Stimulated activated CD8-positive, alpha-beta memory T cell treated with anti-CD3 and anti-CD28 coated beads, Interleukin-4, amount 100 ng/mL, for 4 hours (primary cell): ENCODE results near the gene MRPL28.
"Not testable (repeated sequence)": the region's sequence is repeated elsewhere in the genome, so short reads cannot be mapped to it uniquely, and the experiment has no call there.

Experiments
- DNase-seq, 2 donors: peaks; one replicate each; pipeline ENCODE4 v3.0.0-alpha.2; 2020; ENCODE audit warnings: low read depth in 2 of 2, low spot score in 1 of 2

MRPL28 gene

GRCh38 chr16:370443-370842 is at the start of gene MRPL28:
TSS of gene MRPL28 (minus strand) at chr16:370538. CDS start at chr16:370218, 320 bp downstream.
- DNase-seq = peak; percentile 87 to 89

DNA sequence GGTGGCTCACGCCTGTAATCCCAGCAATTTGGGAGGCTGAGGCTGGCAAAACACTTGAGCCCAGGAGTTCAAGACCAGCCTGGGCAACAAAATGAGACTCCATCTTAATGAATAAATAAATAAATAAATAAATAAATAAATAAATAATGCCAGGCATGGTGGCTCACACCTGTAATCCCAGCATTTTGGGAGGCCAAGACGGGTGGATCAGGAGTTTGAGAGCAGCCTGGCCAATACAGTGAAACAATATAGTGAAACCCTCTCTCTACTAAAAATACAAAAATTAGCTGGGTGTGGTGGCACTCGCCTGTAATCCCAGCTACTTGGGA is 44.8 kb upstream of the MRPL28 start:
- DNase-seq = not testable (repeated sequence)

- no peak for DNase-seq
Observed at GRCh38 chr16:414395-415169, 44.2 kb upstream of the MRPL28 start.

GRCh38 chr16:411576-412265 is 41.4 kb upstream of the MRPL28 start:
- DNase-seq = no peak

GRCh38 chr16:410516-411178 is 40.3 kb upstream of the MRPL28 start:
- DNase-seq = no peak

GRCh38 chr16:407253-407652 is 36.9 kb upstream of the MRPL28 start:
- no peak for DNase-seq

GRCh38 chr16:405548-406506 is 35.5 kb upstream of the MRPL28 start:
- no peak for DNase-seq

- no peak for DNase-seq
Observed at GRCh38 chr16:404971-405486, 34.7 kb upstream of the MRPL28 start.

DNA sequence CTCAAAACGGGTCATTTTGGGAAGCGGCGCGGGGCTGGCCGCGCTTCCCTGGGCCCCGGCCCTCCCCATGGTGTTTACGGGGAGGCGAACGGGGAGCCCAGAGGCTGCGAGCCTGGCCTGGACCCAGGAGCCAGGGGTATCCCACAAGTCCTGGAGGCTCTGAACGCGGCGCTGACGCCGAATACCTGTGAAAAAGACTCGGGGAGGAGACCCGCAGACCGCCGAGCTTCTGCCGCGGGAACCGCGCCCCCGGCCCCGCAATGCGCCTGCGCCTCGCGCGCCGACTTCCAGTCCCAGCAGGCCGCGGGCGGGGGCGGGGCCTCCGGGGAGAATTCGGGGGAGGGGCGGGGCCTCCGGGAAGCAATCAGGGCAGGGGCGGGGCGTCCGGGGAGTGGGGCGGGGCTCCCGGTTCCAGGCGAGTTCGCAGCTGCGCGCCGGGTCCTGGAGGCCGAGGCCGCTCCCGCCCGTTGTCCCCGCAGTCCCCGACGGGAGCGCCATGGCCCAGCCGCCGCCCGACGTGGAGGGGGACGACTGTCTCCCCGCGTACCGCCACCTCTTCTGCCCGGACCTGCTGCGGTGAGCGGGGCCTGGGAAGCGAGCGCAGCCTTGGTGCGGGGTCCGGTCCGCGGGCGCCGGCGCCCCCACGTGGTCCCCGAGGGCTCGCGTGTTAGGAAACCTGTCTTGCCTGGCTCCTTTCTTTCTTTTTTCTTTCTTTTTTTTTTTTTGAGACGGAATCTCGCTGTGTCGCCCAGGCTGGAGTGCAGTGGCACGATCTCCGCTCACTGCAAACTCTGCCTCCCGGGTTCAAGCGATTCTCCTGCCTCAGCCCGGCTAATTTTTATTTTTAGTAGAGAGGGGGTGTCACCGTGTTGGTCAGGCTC is 31.4 kb upstream of the MRPL28 start, which contains the start of gene DECR2:
TSS of gene DECR2 (plus strand) at position 418 of the 881 bp plus-strand sequence. CDS start at position 497, 79 bp downstream.
- peak; percentile 97 to 98 for DNase-seq

GRCh38 chr16:400061-400591 is 29.8 kb upstream of the MRPL28 start:
- DNase-seq = no peak

DNA sequence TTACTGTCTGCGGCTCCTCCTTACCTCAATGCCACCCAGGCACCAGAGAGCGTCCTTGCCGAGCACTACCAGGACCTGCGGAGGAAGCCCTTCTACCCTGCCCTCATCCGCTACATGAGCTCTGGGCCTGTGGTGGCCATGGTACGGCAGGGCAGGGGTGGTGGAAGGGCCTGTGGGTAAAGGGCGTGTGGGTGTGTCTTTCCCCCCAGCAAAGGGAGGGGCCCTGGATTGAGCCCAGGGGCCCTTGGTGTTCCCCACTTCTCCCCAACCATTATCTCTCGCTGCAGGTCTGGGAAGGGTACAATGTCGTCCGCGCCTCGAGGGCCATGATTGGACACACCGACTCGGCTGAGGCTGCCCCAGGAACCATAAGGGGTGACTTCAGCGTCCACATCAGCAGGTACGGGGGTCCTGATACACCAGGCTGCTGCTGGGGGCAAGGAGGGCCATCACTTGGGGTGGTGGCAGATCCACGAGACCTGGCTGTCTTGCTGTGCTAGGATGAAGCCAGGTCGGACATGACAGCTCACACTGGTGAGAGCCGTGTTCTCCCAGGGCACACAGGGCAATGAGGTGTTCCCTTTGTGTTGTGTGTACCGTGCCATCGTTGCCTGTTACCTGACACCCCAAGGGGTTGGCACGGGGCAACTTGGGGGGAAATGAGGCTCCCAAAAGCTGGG is 29.1 kb upstream of the MRPL28 start:
- DNase-seq = no peak

DNA sequence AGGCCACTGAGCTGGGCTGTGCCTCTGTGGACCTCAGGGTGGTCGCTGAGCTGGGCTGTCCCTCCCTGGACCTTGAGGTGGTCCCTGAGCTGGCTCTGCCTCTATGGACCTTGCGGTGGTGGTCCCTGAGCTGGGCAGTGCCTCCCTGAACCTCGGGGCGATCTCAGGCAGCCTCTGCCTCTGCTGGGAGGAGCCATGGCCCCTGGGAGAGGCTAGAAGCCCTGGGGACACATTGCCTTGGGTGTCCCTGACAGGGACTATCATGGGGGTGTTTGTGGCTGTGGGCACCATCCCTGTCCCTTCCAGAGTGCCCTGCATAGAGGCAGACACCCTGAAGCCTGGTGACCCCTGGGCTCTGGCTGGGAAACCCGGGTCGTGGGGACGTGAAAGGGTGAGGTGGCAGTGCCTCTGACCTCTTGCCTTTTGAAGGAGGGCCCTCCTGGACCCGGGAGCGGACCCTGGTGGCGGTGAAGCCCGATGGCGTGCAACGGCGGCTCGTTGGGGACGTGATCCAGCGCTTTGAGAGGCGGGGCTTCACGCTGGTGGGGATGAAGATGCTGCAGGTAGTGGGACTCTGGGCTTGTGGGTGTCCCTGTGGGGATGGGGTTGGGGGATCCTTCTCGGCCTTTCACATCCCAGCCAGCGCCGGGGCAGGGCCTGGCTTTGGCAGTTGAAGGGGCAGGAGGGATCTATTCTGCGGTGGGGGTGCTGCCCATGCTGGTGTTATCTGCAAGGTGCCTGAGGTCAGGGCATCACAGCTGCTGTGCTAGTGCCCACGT is 28.4 kb upstream of the MRPL28 start:
- DNase-seq = no peak

DNA sequence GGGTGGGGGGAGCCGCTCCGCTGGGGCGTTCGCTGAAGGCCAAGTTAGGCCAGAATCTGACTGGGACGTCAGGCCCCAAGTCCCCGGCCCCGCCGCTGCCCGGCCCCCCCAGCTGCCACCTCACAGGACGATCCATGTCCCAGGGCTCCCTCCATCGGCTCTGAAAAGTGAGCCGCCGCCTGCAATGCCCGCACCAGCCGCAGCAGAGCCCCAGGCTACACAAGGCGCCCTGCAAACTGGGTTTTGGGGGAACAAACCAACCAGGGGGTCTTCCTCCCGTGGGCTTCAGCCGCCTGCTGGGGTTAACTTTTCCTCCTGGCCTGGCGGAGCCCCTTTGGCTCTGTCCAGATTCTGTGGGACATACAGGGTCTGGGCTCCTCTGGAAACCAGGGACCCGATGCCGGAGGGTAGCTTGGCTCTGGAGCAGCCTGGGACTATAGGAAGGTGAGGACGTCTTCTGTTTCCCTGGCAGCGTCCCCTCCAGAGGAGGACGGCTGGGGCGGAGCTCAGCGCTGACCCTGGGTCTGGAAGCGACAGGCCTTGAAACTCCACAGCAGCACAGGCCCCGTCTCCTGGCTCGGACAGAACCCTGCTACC is 27.5 kb upstream of the MRPL28 start:
- no peak for DNase-seq

GRCh38 chr16:397135-397661 is 26.9 kb upstream of the MRPL28 start, which contains the start of gene NME4:
TSS of gene NME4 (plus strand) at chr16:397199. CDS start at chr16:397223, 24 bp downstream.
- DNase-seq = no peak

DNA sequence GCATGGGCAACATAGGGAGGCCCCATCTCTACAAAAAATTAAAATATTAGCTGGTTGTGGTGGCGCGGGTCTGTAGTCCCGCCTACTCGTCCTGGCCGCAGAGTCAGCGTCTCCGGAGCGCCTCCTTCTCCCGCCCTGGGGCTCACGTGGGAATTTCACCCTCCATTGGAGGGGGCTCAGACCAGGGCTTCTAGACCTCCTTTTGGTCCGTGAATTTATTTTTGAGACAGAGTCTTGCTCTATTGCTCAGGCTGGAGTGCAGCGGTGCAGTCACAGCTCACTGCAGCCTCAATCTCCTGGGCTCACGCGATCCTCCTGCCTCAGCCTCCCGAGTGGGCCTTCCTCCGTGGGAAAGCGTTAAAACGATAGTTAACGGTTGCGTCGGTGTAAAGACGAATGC is 26.3 kb upstream of the MRPL28 start:
- DNase-seq = no peak

DNA sequence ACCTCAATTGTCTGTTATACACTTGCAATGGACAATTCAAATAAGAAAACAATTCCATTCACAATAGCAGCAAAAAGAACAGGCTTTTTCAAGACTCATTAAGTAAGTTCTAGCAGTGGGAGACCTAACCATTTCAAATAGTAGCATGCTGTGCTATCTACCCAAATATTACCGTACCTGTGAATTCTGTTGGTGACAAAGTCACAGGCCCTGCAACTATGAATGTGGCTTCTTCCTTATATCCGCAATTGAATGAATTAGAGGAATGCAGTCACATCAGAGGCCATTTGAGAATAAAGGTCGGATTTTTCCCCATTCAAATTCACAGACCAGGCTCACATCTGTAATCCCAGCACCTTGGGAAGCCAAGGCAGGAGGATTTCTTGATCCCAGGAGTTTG is 25.9 kb upstream of the MRPL28 start:
- DNase-seq = no peak

GRCh38 chr16:392450-393030 is 22.2 kb upstream of the MRPL28 start:
- DNase-seq = no peak
